Upper lobe of right lung (tissue), 1 donor: Measurements from ENCODE around the gene HINT1. TPM values are rescaled to one million over a fixed set of nuclear protein-coding genes. Genes with fewer than 3 reads are reported as not detected.

Experiments used
- ATAC-seq: fragments of 200-7000 bp; cut with Tn5 transposase; one replicate; pipeline ENCODE4 v1.9.1; 2020; ENCODE audit warnings: mild to moderate bottlenecking, moderate library complexity
- DNase-seq: peaks from one replicate; pipeline ENCODE4 v3.0.0-alpha.2; 2020
- H3K27ac ChIP-seq: fragments of 200-600 bp; one replicate; pipeline ENCODE4 v1.8.0; 2022
- H3K27me3 ChIP-seq: fragments of 200-600 bp; one replicate; pipeline ENCODE4 v1.8.0; 2022; ENCODE audit warnings: mild to moderate bottlenecking
- H3K36me3 ChIP-seq: fragments of 200-600 bp; one replicate; pipeline ENCODE4 v1.8.0; 2022
- H3K4me1 ChIP-seq: fragments of 200-600 bp; one replicate; pipeline ENCODE4 v1.8.0; 2022
- H3K4me3 ChIP-seq: fragments of 200-600 bp; one replicate; pipeline ENCODE4 v1.8.0; 2022; ENCODE audit warnings: mild to moderate bottlenecking
- H3K9me3 ChIP-seq: fragments of 200-600 bp; one replicate; pipeline ENCODE4 v1.8.0; 2022
- intact Hi-C: fragments of 100-400 bp; cut with DNase I; formaldehyde crosslinking; loops from one replicate; pipeline ENCODE4 v1.11.0; 2022
- long read RNA-seq: library from polyadenylated mRNA; unstranded; transcript quantifications from one replicate; pipeline ENCODE4 v2.0.0, GENCODE V29; 2021
- total RNA-seq: library from RNA; stranded (reverse); fragmentation: NEBNext Ultra II Directional; extraction: Animal tissue kit (Norgen Biotek cat#: 25700); gene quantifications from one replicate; pipeline ENCODE4 v1.2.1, GENCODE V29; 2021
- TF ChIP-seq, protein P1 (sequence below): fragments of 200-600 bp; IDR thresholded peaks from one replicate; pipeline ENCODE4 v1.8.0; 2022; ENCODE audit warnings: antibody characterized with exemption
- donor health status: DM: no; HTN: yes; CAD: no; lungs with severe emphysema.

The HINT1 gene
- total RNA-seq, result 147 TPM
- long read RNA-seq, transcript HINT1-205 (3 exons, 703 nt), result minor isoform, 5 of 87 reads
- long read RNA-seq, transcript HINT1-201 (3 exons, 1,081 nt), result major isoform, 75 of 87 reads
- long read RNA-seq, partial matches to known transcripts, result 0 of 87 reads
- long read RNA-seq, other reads (novel, unspliced or antisense), result 1 of 87 reads

DNA sequence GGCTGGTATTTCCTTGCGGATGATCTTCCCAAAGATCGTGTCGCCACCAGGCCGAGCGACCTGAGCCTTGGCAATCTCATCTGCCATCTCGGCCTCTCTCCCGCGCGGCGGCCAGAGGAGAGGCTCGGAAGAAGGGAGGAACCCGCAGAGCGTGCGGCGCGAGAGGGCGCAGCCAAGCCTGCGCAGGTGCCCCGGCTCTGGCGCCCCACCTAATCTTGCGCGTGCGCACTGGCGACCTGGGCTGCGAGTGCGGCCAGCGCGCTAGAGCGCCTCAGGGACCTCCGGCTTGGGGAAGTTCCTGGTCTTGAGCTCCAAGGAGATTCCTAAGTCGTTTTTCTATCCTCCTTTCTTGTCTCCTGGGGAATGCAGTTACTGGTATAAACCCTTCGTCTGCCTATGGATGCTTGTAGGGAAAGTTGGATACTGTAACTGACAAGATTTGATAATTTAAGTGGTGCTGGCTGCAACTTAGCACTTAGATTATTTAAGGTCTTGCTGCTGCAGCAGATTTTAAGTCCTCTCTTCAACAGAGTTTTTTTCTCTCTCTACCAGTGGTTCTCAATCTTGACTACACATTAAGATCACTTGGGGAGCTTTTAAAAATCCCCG lies at the start of gene HINT1:
Gene HINT1, minus strand, starts transcription at position 138 of the 609 bp plus-strand sequence. Its CDS starts 51 bp downstream, at position 87.
- Histone ChIP-seq H3K27me3 (no peaks in the 10 kb centered on the region), H3K27ac (peak within 1 kb of the TSS; percentile 94), H3K36me3 (peaks cover 26% of the 10 kb centered on the region), H3K9me3 (no peaks in the 10 kb centered on the region), H3K4me3 (peak within 1 kb of the TSS; percentile 92), H3K4me1 (peaks cover 17% of the 10 kb centered on the region)
- intact Hi-C loops, result no loop called here
- ATAC-seq (peak; percentile 94), DNase-seq (peak; percentile 98)
- TF ChIP-seq, protein P1, sequence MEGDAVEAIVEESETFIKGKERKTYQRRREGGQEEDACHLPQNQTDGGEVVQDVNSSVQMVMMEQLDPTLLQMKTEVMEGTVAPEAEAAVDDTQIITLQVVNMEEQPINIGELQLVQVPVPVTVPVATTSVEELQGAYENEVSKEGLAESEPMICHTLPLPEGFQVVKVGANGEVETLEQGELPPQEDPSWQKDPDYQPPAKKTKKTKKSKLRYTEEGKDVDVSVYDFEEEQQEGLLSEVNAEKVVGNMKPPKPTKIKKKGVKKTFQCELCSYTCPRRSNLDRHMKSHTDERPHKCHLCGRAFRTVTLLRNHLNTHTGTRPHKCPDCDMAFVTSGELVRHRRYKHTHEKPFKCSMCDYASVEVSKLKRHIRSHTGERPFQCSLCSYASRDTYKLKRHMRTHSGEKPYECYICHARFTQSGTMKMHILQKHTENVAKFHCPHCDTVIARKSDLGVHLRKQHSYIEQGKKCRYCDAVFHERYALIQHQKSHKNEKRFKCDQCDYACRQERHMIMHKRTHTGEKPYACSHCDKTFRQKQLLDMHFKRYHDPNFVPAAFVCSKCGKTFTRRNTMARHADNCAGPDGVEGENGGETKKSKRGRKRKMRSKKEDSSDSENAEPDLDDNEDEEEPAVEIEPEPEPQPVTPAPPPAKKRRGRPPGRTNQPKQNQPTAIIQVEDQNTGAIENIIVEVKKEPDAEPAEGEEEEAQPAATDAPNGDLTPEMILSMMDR, result peak; percentile 8

DNA sequence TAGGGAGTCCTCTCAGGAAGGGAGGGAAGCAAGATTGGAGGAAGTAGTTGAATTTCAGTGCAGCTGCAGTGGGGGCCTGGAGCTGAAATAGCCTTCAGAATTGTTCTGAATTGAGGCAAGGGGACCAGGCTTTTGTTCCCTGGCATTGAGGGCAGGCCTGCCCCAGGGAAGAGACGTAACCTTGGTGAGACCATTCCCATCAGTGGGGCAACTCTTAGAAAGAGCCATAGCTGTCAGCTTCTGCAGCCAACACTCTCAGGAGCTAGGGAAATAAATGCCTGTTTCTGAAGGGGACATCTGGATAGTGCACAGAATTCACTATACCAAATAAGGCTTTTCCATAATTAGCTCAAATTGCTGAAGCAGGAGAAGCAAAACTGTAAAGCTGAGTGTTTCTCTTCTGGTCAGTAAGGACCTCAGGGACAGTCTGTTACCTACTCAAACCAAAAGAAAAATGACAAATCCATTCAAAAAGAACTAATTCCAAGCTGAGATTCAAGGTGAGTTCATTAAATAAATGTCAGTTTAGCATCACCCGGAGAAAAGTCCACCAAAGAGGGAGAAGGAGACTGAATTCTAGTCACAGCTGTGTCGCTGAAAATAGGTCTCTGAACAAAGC lies 49.7 kb upstream of the HINT1 start:
- TF ChIP-seq, protein P1, result no peak
- ATAC-seq (no peak), DNase-seq (no peak)
- H3K36me3 ChIP-seq, result no peaks in the 10 kb centered on the region
- no peaks in the 10 kb centered on the region for H3K27me3 ChIP-seq
- intact Hi-C loops, result no loop called here
- no peaks in the 10 kb centered on the region for H3K9me3 ChIP-seq
- H3K4me3 ChIP-seq, result no peak overlapping the region
- peaks cover 4% of the 10 kb centered on the region for H3K4me1 ChIP-seq
- H3K27ac ChIP-seq, result no peak overlapping the region

DNA sequence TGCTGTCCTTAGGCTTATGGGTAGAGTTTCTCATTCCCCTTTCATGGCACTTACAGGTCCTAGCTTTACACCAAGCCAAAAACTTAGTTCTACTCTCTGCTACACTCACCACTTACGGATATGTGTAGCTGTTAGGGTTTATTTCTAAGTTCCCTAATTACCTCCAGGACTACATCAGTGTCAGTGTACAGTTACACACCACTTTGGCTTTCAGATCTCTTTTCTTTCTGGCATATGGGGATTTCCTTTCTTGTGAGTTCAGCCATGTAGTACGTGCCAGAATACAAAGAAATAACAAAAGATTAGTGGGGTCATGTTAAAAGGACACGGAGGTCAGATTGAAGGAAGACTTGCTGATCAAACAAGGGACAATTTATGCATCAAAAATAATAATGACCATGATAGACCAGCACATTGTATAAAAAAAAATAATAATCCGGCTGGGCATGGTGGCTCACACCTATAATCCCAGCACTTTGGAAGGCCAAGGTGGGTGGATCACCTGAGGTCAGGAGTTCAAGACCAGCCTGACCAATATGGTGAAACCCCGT lies 47.5 kb upstream of the HINT1 start:
- H3K4me3 ChIP-seq, result no peak overlapping the region
- H3K4me1 ChIP-seq, result peaks cover 7% of the 10 kb centered on the region
- TF ChIP-seq, protein P1, result no peak
- intact Hi-C loops, result no loop called here
- no peak overlapping the region for H3K27ac ChIP-seq
- ATAC-seq (no peak), DNase-seq (no peak)
- no peaks in the 10 kb centered on the region for H3K9me3 ChIP-seq
- no peaks in the 10 kb centered on the region for H3K27me3 ChIP-seq
- H3K36me3 ChIP-seq, result no peaks in the 10 kb centered on the region

DNA sequence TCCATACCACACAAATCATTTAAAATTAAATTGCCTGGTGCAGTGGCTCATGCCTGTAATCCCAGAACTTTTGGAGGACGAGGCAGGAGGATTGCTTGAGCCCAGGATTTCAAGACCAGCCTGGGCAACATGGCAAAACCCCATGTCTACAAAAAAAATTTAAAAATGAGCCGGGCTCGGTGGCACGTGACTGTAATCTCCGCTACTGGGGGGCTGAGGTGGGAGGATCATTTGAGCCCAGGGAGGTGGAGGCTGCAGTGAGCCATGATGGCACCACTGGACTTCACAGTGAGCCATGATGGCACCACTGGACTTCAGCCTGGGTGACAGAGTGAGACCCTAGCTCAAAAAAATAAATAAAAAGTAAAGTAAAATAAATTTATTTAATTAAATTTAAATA lies 46.6 kb upstream of the HINT1 start:
- H3K9me3 ChIP-seq, result no peaks in the 10 kb centered on the region
- intact Hi-C loops, result no loop called here
- DNase-seq (no peak), ATAC-seq (no peak)
- H3K36me3 ChIP-seq, result no peaks in the 10 kb centered on the region
- peaks cover 7% of the 10 kb centered on the region for H3K4me1 ChIP-seq
- H3K27me3 ChIP-seq, result no peaks in the 10 kb centered on the region
- TF ChIP-seq, protein P1, result no peak
- H3K27ac ChIP-seq, result no peak overlapping the region
- H3K4me3 ChIP-seq, result no peak overlapping the region

DNA sequence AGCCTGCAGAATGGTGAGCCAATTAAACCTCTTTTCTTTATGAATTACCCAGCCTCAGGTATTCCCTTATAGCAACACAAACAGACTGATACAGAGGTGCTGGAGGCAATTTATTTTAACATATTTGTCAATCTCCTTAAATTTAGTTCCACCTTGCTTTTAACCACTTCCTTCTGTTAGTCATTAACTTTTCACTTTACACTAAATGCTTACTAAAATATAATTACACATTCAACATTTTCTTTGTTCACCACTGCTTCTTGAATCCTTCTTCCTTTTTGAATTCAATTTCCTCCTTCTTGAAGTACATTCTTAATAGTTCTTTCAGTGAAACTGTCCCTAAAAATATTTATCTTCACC lies 45.1 kb upstream of the HINT1 start:
- no peak for DNase-seq
- Histone ChIP-seq H3K4me3 (no peak overlapping the region), H3K36me3 (no peaks in the 10 kb centered on the region), H3K27ac (no peak overlapping the region), H3K4me1 (peaks cover 7% of the 10 kb centered on the region), H3K27me3 (no peaks in the 10 kb centered on the region), H3K9me3 (no peaks in the 10 kb centered on the region)
- TF ChIP-seq, protein P1, result no peak
- intact Hi-C loops, result no loop called here
- no peak for ATAC-seq
